SK-N-SH treated with all-trans-retinoic acid at 6 μM for 48 hours (cell line): ENCODE measurements around the gene STARD13.

Experiments
- ARNTL ChIP-seq: fragments of 450-650 bp; formaldehyde crosslinking; IDR thresholded peaks from 2 replicates; pipeline ENCODE4 v1.5.0; 2020; ENCODE audit warnings: low read depth, mild to moderate bottlenecking, moderate library complexity, borderline replicate concordance
- BACH2 ChIP-seq: fragments of 250-450 bp; sonication (Bioruptor Pico); IDR thresholded peaks from 2 replicates; pipeline ENCODE4 v1.9.0; 2021; ENCODE audit warnings: mild to moderate bottlenecking, borderline replicate concordance
- CSDC2 ChIP-seq: fragments of 250-450 bp; sonication (Bioruptor Pico); IDR thresholded peaks from 2 replicates; pipeline ENCODE4 v1.5.0; 2020; ENCODE audit warnings: mild to moderate bottlenecking, moderate library complexity
- ISL1 ChIP-seq: fragments of 250-450 bp; sonication (Bioruptor Pico); IDR thresholded peaks from 2 replicates; pipeline ENCODE4 v2.1.2; 2022; ENCODE audit warnings: mild to moderate bottlenecking, moderate library complexity
- OSR1 ChIP-seq: fragments of 250-450 bp; sonication (Bioruptor Pico); IDR thresholded peaks from 2 replicates; pipeline ENCODE4 v1.8.0; 2022; ENCODE audit warnings: moderate library complexity, mild to moderate bottlenecking, inconsistent platforms
- RARB ChIP-seq: fragments of 250-450 bp; sonication (Bioruptor Pico); IDR thresholded peaks from 2 replicates; pipeline ENCODE4 v1.8.0; 2021; ENCODE audit warnings: mild to moderate bottlenecking, moderate library complexity
- SNAI2 ChIP-seq: fragments of 250-450 bp; sonication (Bioruptor Pico); IDR thresholded peaks from 2 replicates; pipeline ENCODE4 v1.5.0; 2020; ENCODE audit warnings: mild to moderate bottlenecking, moderate library complexity
- TOX ChIP-seq: fragments of 250-450 bp; sonication (Bioruptor Pico); IDR thresholded peaks from 2 replicates; pipeline ENCODE4 v1.8.0; 2021; ENCODE audit warnings: mild to moderate bottlenecking, moderate library complexity, borderline replicate concordance
- ZFP3 ChIP-seq: fragments of 250-450 bp; sonication (Bioruptor Pico); IDR thresholded peaks from 2 replicates; pipeline ENCODE4 v1.5.0; 2020; ENCODE audit warnings: mild to moderate bottlenecking, moderate library complexity
- ZFP30 ChIP-seq: fragments of 450-650 bp; formaldehyde crosslinking; IDR thresholded peaks from 2 replicates; pipeline ENCODE4 v1.5.0; 2022; ENCODE audit warnings: mild to moderate bottlenecking, moderate library complexity
- ZNF8 ChIP-seq: fragments of 450-650 bp; formaldehyde crosslinking; IDR thresholded peaks from 2 replicates; pipeline ENCODE4 v1.5.0; 2020; ENCODE audit warnings: mild to moderate bottlenecking, moderate library complexity
- TF ChIP-seq, protein P1 (sequence below): fragments of 250-450 bp; sonication (Bioruptor Pico); IDR thresholded peaks from 2 replicates; pipeline ENCODE4 v1.5.1; 2021; ENCODE audit warnings: mild to moderate bottlenecking, moderate library complexity
- TF ChIP-seq, protein P2 (sequence below): fragments of 250-450 bp; sonication (Bioruptor Pico); IDR thresholded peaks from 2 replicates; pipeline ENCODE4 v1.8.0; 2020; ENCODE audit warnings: mild to moderate bottlenecking, moderate library complexity, borderline replicate concordance

GRCh38 chr13:33123066-33123859 is 162.3 kb downstream of the STARD13 start:
- TF ChIP-seq SNAI2 (CRISPR knock-in tag), result no peak; the same call in 1 of the 2 replicates
- no peak for TF ChIP-seq RARB (CRISPR knock-in tag)
- TF ChIP-seq ARNTL (CRISPR knock-in tag), result no peak
- TF ChIP-seq, protein P1, sequence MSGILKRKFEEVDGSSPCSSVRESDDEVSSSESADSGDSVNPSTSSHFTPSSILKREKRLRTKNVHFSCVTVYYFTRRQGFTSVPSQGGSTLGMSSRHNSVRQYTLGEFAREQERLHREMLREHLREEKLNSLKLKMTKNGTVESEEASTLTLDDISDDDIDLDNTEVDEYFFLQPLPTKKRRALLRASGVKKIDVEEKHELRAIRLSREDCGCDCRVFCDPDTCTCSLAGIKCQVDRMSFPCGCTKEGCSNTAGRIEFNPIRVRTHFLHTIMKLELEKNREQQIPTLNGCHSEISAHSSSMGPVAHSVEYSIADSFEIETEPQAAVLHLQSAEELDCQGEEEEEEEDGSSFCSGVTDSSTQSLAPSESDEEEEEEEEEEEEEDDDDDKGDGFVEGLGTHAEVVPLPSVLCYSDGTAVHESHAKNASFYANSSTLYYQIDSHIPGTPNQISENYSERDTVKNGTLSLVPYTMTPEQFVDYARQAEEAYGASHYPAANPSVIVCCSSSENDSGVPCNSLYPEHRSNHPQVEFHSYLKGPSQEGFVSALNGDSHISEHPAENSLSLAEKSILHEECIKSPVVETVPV, result no peak
- TF ChIP-seq, protein P2, sequence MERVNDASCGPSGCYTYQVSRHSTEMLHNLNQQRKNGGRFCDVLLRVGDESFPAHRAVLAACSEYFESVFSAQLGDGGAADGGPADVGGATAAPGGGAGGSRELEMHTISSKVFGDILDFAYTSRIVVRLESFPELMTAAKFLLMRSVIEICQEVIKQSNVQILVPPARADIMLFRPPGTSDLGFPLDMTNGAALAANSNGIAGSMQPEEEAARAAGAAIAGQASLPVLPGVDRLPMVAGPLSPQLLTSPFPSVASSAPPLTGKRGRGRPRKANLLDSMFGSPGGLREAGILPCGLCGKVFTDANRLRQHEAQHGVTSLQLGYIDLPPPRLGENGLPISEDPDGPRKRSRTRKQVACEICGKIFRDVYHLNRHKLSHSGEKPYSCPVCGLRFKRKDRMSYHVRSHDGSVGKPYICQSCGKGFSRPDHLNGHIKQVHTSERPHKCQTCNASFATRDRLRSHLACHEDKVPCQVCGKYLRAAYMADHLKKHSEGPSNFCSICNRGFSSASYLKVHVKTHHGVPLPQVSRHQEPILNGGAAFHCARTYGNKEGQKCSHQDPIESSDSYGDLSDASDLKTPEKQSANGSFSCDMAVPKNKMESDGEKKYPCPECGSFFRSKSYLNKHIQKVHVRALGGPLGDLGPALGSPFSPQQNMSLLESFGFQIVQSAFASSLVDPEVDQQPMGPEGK (CRISPR knock-in tag), result no peak
- no peak for TF ChIP-seq ZFP3
- TF ChIP-seq BACH2 (CRISPR knock-in tag), result no peak
- TF ChIP-seq ISL1 (CRISPR knock-in tag), result peak; percentile 87
- no peak for TF ChIP-seq TOX (CRISPR knock-in tag)
- no peak for TF ChIP-seq ZNF8 (CRISPR knock-in tag)
- TF ChIP-seq OSR1, result no peak
- TF ChIP-seq ZFP30 (CRISPR knock-in tag), result no peak
- TF ChIP-seq CSDC2 (CRISPR knock-in tag), result no peak
